Stomach (tissue), 9 donors: ENCODE results near the gene SEMA6A. TPM values are rescaled to one million over a fixed set of nuclear protein-coding genes. Genes with fewer than 3 reads are reported as not detected.

Experiments
- DNase-seq, 2 donors: peaks; one replicate each; pipeline versions ENCODE4 v3.0.0 to v3.0.0-alpha.2; 2013 to 2019
- H3K27ac ChIP-seq, 5 donors: fragments of 200-600 bp in 4 of 5; sonication (generic) in 4 of 5; one replicate each; pipeline ENCODE4 v1.5.1; 2013 to 2019; ENCODE audit warnings: mild to moderate bottlenecking in 1 of 5, moderate library complexity in 1 of 5
- H3K27me3 ChIP-seq, 3 donors: fragments of 200-600 bp; sonication (generic); one replicate each; pipeline ENCODE4 v1.5.1; 2017 to 2019; ENCODE audit warnings: mixed run types in 1 of 3
- H3K36me3 ChIP-seq, 4 donors: fragments of 200-600 bp; sonication (generic); 1 replicate in 3 of 4; 2 replicates in 1 of 4; pipeline ENCODE4 v1.5.1; 2016 to 2019
- H3K4me1 ChIP-seq, 4 donors: fragments of 200-600 bp; sonication (generic); one replicate each; pipeline ENCODE4 v1.5.1; 2016 to 2019
- H3K4me3 ChIP-seq, 4 donors: fragments of 200-600 bp; sonication (generic) in 3 of 4; one replicate each; pipeline ENCODE4 v1.5.1; 2016 to 2019; ENCODE audit warnings: mild to moderate bottlenecking in 1 of 4
- H3K9me3 ChIP-seq, 4 donors: fragments of 200-600 bp; sonication (generic); one replicate each; pipeline ENCODE4 v1.5.1; 2016 to 2019
- EP300 ChIP-seq: sonication (generic); formaldehyde crosslinking; IDR thresholded peaks from one replicate; pipeline ENCODE4 v1.6.1; 2017; ENCODE audit warnings: antibody characterized with exemption
- POLR2A ChIP-seq, 4 donors: fragments of 450-650 bp; IDR thresholded peaks; one replicate each; pipeline ENCODE4 v1.6.1; 2016; ENCODE audit warnings: antibody characterized with exemption in 4 of 4, control low read depth in 2 of 4, mild to moderate bottlenecking in 1 of 4, moderate library complexity in 1 of 4
- POLR2AphosphoS5 ChIP-seq, 3 donors: sonication (generic); formaldehyde crosslinking; IDR thresholded peaks; one replicate each; pipeline ENCODE4 v1.6.1; 2016; ENCODE audit warnings: antibody characterized with exemption in 3 of 3
- WGBS, 5 donors: extraction: QIAGEN DNeasy Blood & Tissue Kit in 3 of 5; methylation state at CpG; one replicate each; pipeline versions ENCODE4 v1.1.5 to v1.1.7; 2013 to 2018; 5-methylcytosine and 5-hydroxymethylcytosine counted together
- intact Hi-C: fragments of 100-400 bp; cut with DNase I; formaldehyde crosslinking; loops from one replicate; pipeline ENCODE4 v1.15.1; 2023; ENCODE audit warnings: low total_unique reads
- polyA plus RNA-seq, 3 donors: library from polyadenylated mRNA; stranded (reverse); fragments of 200-250 nt; gene quantifications; one replicate each; pipeline ENCODE4 v1.2.3, GENCODE V29; 2013
- total RNA-seq, 5 donors: library from RNA; depleted of rRNA; stranded (reverse); fragments of >200 nt; gene quantifications; one replicate each; pipeline versions ENCODE4 v1.1.0 to v1.2.3, GENCODE V29; 2014 to 2016
- TF ChIP-seq, protein P1 (sequence below), 7 experiments: fragments of 450-650 bp in 4 of 7; fragments of 200-600 bp in 3 of 7; sonication (generic) in 3 of 7; IDR thresholded peaks; one replicate each; pipeline ENCODE4 v1.5.1; 2016 to 2019; ENCODE audit warnings: antibody characterized with exemption in 7 of 7, control low read depth in 2 of 7, mild to moderate bottlenecking in 1 of 7
- donor health status: healthy with polysubstance abuse.
- donor health status: Bipolar disorder and iron deficiency.
- donor health status: healthy.

Gene SEMA6A
- total and polyA plus RNA-seq, 8 donors, result 0.37 to 37.5 (median 11.0) TPM

- intact Hi-C loops, result no loop called here
- H3K4me1 ChIP-seq, result peaks cover 0 to 28% (median 13%) of the 10 kb centered on the region in 4 donors
Observed at GRCh38 chr5:116562669-116563068, 12.0 kb downstream of the SEMA6A start.

GRCh38 chr5:116561658-116562057 is 13.0 kb downstream of the SEMA6A start:
- whole genome bisulfite sequencing, 5 donors, result 60 to 83% (median 79%) methylated on average over 3 of the region's 3 CpGs
- no peak for DNase-seq
- H3K27ac ChIP-seq, result no peak overlapping the region
- peaks cover 0 to 33% (median 13%) of the 10 kb centered on the region in 4 donors for H3K4me1 ChIP-seq
- H3K4me3 ChIP-seq, result no peak overlapping the region
- H3K36me3 ChIP-seq, result no peaks in the 10 kb centered on the region
- H3K9me3 ChIP-seq, result no peaks in the 10 kb centered on the region
- TF ChIP-seq EP300 (no peak), POLR2AphosphoS5 (IDR thresholded peaks at IDR 0.05) (no peak), POLR2A (IDR thresholded peaks at IDR 0.05) (no peak)
- TF ChIP-seq, protein P1, sequence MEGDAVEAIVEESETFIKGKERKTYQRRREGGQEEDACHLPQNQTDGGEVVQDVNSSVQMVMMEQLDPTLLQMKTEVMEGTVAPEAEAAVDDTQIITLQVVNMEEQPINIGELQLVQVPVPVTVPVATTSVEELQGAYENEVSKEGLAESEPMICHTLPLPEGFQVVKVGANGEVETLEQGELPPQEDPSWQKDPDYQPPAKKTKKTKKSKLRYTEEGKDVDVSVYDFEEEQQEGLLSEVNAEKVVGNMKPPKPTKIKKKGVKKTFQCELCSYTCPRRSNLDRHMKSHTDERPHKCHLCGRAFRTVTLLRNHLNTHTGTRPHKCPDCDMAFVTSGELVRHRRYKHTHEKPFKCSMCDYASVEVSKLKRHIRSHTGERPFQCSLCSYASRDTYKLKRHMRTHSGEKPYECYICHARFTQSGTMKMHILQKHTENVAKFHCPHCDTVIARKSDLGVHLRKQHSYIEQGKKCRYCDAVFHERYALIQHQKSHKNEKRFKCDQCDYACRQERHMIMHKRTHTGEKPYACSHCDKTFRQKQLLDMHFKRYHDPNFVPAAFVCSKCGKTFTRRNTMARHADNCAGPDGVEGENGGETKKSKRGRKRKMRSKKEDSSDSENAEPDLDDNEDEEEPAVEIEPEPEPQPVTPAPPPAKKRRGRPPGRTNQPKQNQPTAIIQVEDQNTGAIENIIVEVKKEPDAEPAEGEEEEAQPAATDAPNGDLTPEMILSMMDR (IDR thresholded peaks at IDR 0.05), result no peak
- no peaks in the 10 kb centered on the region for H3K27me3 ChIP-seq
- intact Hi-C loops, result no loop called here

More at GRCh38 chr5:116562669-116563068, 12.0 kb downstream of the SEMA6A start:
- Histone ChIP-seq H3K36me3 (no peaks in the 10 kb centered on the region), H3K4me3 (no peak overlapping the region), H3K27me3 (no peaks in the 10 kb centered on the region), H3K9me3 (no peaks in the 10 kb centered on the region), H3K27ac (no peak overlapping the region)
- WGBS, 5 donors, result 83 to 89% (median 87%) methylated on average over 11 of the region's 11 CpGs
- no peak for TF ChIP-seq POLR2A (IDR thresholded peaks at IDR 0.05)
- TF ChIP-seq, protein P1 (IDR thresholded peaks at IDR 0.05), result no peak
- TF ChIP-seq POLR2AphosphoS5 (IDR thresholded peaks at IDR 0.05), result no peak
- TF ChIP-seq EP300, result no peak
- DNase-seq, result no peak

DNA sequence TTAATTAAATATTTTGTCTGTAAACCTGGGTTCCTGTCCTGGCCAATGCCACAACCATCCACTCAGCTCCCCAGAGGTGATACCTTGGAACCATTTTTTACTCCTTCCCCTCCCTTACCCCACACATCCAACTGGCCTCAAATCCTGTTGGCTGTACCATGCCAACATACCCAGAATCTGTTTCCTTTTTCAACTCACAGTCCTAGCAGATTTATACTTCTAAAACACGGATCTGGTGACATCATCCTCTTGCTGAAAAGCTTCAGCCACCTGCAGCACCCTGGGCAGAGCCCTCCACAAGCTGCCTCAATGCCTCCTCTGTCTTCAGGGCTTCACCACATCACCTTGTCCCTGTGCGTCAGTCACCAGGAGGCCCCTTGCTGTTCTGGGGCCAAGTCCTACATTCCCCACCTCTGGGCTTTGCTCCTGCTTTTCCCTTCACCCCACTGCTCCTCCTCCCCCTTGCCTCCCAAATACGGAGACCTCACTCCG is 14.9 kb downstream of the SEMA6A start:
- Histone ChIP-seq H3K9me3 (no peaks in the 10 kb centered on the region), H3K4me3 (no peak overlapping the region), H3K4me1 (peaks cover 0 to 24% (median 12%) of the 10 kb centered on the region in 4 donors), H3K27ac (no peak overlapping the region), H3K27me3 (no peaks in the 10 kb centered on the region), H3K36me3 (no peaks in the 10 kb centered on the region)
- WGBS, 5 donors, result 84 to 85% (median 84%) methylated on average over 4 of the region's 4 CpGs
- DNase-seq, result no peak
- intact Hi-C loops, result no loop called here
- TF ChIP-seq POLR2AphosphoS5 (IDR thresholded peaks at IDR 0.05) (no peak), POLR2A (IDR thresholded peaks at IDR 0.05) (no peak), EP300 (no peak)
- TF ChIP-seq, protein P1 (IDR thresholded peaks at IDR 0.05), result no peak

DNA sequence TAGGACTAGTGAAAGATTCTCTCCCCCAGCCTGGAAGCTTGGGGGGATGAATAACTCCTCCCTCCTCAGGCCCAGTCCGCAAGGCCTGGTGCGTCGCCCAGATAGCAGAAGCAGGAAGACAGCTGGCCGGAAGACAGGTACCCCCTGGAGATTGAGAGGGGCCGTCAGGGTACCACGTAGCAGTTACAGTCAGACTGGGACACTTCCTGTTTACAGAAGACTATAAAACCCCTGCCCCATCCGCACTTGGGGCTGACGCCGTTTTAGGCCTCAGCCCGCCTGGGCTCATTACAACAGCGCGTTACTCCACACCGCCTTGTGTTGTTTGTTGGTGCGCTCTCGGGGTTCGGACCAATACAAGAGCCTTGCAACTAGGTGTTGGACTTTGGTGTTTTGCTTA is 15.4 kb downstream of the SEMA6A start:
- TF ChIP-seq, protein P1 (IDR thresholded peaks at IDR 0.05), result no peak
- no peak for TF ChIP-seq POLR2A (IDR thresholded peaks at IDR 0.05)
- TF ChIP-seq POLR2AphosphoS5 (IDR thresholded peaks at IDR 0.05), result no peak
- TF ChIP-seq EP300, result no peak
- peaks cover 0 to 22% (median 8%) of the 10 kb centered on the region in 4 donors for H3K4me1 ChIP-seq

More for the DNA sequence above, 15.4 kb downstream of the SEMA6A start:
- DNase-seq, result no peak
- Histone ChIP-seq H3K27ac (no peak overlapping the region), H3K27me3 (no peaks in the 10 kb centered on the region), H3K9me3 (no peaks in the 10 kb centered on the region), H3K4me3 (no peak overlapping the region), H3K36me3 (no peaks in the 10 kb centered on the region)
- intact Hi-C loops, result no loop called here
- WGBS, 5 donors, result 77 to 86% (median 82%) methylated on average over 15 to 16 of the region's 16 CpGs
